GM21515 (cell line): ENCODE results near the gene FIGNL2.
"Not testable (repeated sequence)": the region's sequence is repeated elsewhere in the genome, so short reads cannot be mapped to it uniquely, and the experiment has no call there.

Experiments
- ATAC-seq: cut with Tn5 transposase; IDR thresholded peaks from one replicate; pipeline ENCODE4 v1.9.1; 2021; ENCODE audit not compliant: unreplicated experiment

Gene FIGNL2, protein sequence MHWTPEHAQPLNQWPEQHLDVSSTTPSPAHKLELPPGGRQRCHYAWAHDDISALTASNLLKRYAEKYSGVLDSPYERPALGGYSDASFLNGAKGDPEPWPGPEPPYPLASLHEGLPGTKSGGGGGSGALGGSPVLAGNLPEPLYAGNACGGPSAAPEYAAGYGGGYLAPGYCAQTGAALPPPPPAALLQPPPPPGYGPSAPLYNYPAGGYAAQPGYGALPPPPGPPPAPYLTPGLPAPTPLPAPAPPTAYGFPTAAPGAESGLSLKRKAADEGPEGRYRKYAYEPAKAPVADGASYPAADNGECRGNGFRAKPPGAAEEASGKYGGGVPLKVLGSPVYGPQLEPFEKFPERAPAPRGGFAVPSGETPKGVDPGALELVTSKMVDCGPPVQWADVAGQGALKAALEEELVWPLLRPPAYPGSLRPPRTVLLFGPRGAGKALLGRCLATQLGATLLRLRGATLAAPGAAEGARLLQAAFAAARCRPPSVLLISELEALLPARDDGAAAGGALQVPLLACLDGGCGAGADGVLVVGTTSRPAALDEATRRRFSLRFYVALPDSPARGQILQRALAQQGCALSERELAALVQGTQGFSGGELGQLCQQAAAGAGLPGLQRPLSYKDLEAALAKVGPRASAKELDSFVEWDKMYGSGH

DNA sequence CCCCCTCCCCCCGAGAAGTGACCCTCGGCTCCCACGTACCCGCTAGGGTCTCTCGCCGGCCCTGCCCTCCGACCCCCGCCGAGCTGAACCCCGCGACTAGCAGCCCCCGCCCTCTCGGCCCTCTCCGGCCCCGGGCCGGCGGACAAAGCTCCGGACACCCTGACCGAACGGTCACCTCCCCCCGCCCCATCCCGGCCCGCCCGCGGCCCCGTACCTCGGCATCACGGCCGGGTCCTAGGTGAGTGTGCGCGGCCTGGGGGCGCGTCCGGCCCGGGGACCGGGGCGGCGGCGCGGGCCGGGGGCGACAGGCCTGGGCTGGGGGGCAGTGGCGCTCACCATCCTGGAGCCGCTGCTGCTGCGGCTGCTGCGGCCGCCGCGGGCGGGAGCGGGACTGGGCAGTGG is at the start of gene FIGNL2:
FIGNL2 (minus strand) TSS at position 393 of the 402 bp plus-strand sequence. CDS start 26,305 bp downstream, outside the sequence.
- ATAC-seq: no peak

DNA sequence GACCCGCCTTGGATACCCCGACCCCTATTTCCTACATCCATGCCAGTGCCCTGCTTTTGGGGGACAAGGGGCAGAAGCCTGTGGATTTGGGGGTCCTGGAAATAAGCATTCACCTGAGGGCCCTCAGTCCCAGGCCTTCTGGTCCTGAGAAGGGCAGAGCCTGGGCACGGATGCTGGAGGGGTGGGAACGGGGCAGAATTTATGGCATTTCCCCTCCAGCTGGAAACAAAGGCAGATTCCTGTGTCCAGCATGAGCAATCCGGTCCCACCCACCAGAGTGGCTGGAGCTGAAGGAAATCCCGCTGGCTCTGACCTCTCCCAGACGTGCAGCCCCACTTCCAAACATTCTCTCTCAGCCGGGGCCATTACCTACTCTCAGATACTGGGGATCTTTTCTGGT is 48.7 kb upstream of the FIGNL2 start:
- no peak for ATAC-seq

DNA sequence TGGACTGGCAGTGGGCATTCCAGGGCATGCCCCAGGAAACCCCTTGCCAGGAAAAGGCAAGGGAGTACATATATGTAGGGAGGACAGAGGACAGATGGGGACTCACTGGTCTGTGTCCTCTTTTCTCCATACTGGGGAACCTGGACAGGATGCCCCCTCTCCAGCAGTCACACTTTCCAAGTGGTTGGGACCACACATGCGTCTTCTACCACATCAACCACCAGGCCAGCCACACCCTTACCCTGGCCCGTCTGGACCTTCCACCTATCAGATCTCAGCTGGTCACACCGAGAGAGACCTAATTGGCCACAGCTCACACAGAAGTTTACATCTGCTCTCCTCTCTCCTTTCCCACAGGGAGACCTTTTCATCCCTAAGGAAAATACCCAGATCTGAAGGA is 47.7 kb upstream of the FIGNL2 start:
- ATAC-seq: no peak

DNA sequence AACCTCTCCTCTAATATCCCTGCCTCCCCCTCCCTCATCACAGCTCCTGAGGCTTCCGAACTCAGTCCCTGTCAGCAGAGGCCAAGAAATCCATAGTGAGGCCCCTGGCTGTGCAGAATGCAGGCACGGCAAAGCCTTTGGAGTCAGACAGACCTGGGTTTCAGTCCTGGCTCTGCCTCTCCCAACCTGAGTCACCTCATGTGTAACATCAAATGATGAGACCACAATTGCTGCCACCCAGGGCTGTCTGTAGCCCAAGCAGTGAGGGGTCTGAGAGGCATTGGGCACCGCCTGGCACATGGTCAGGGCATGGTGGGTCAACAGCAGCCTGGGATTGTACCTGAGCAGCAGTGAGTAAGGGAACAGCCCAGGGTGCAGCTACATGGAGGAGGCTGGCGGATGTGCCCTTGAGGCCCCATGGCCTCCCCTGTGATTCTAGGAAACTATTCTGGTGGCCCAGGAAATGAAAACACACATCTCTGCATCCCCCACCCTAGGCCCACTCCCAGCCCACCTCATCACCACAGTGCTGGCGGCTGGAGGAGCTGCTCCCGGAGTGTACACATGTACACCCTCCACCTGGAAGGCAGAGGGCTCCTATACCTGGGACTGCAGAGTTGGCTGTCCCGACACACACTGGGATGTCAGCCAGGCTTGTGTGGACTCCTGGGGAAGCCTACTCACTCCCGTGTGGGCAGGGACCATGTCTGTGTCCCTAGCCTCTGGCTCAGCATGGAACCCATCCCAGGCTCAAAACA is 47.0 kb upstream of the FIGNL2 start:
- ATAC-seq: no peak

DNA sequence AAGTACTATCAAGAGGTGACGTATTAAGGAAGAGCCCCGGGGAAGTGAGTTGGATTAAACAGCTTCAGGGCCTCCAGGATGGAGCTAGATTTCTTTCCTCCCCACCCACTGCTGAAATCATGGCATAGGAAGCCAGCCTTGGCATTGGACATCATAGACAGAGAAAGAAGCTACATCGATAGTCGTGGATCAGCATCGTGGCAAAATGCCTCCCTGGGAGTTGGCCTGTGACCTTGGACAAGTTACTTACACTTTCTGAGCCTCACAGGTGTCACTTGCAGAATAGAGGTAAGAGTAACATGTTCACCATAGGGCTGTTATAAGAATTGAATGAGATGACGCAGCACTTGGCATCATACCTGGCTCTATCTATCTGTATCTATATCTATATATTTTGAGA is 45.3 kb upstream of the FIGNL2 start:
- ATAC-seq: no peak

DNA sequence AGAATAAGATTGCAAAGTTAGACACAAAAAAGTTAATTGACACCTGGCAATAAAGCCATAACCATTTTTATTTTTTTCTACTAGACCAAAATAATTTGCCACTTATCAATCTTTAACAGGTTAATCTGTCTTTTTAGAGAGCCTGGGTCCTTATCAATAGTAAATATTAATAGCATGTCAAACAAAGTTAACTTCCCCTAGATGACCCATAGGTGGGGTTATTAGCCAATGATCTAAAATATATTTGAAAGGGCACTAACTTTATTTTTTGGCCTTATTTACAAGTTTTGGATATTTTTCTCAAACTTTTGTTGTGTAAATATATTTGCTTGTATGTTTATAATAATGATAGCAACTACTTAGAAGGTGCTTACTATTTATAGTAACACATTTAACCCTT is 43.3 kb upstream of the FIGNL2 start:
- ATAC-seq: no peak

DNA sequence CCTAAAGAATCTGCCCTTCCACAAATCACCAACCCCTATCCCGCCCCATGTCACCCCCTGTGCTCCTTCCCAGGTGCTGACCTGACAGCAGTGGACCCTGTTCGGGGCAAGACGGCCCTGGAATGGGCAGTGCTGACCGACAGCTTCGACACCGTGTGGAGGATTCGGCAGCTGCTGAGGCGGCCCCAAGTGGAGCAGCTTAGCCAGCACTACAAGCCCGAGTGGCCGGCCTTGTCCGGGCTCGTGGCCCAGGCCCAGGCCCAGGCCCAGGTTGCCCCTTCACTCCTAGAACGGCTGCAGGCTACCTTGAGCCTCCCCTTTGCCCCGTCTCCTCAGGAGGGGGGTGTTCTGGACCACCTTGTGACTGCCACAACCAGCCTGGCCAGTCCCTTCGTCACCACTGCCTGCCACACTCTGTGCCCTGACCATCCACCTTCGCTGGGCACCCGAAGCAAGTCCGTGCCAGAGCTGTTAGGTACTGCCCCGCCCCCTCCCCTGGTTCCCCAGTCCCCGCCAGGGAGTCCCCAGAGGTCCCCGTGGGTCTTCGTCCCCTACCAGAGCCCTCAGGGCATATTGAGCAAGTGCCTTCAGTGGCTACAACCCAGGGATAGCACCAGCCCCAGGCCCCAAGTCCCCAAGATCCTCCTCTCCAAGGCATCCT is 42.1 kb upstream of the FIGNL2 start:
- ATAC-seq: no peak

DNA sequence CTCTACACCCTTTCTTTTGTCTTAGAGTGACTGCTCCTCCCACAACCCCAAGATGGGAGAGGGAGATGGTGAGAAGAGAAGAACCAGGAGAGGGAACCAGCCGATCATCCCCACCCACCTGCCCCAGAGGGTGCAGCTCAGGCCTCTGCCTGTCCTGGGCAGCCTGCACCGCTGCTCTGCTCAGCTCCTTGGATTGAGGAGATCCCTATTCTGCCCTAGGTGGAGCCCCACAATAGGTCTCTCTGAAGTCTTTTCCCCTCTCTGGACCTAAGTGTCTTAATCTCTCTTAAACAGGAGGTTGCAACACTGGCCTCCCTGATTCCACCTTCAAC is 41.6 kb upstream of the FIGNL2 start:
- no peak for ATAC-seq

DNA sequence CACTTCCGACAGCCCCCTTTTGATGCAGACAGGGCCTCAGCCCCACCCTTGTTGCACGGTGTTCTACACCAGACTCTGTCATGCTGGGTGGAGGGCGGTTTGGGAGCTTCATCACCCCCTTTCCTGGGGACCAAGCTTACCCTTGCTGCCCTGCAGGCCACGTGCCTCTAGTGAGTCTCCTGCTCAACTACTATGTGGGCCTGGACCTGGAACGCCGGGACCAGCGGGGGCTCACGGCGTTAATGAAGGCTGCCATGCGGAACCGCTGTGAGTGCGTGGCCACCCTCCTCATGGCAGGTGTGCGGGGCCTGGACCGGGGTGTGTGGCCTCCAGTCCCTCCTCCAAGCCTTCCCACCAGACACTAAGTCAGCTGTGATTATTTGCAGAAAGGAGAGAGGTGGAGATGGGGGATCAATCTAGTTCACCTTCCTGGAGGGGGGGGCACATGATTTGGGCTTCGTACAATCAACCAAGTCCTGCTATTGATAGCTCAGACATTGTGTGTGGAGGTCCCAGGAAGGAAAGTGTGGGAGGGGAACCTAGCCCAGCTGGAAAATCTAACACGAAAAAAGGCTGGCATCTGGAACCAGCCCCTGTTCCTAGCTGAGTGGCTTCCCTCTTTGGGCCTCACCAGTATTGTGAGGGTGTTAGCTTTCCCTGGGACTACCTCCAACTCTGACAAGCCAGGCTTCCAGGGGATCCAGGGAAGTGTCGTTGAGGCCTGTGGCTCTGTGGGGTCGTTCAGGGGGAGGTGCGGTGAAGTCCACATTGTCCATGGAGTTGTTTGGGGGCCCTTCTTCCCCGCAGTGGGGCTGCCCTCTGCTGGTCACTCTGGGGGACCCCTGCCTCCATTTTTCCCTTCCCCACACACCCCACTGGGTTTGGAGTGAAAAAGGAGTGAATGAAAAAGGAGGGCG is 41.0 kb upstream of the FIGNL2 start:
- no peak for ATAC-seq

DNA sequence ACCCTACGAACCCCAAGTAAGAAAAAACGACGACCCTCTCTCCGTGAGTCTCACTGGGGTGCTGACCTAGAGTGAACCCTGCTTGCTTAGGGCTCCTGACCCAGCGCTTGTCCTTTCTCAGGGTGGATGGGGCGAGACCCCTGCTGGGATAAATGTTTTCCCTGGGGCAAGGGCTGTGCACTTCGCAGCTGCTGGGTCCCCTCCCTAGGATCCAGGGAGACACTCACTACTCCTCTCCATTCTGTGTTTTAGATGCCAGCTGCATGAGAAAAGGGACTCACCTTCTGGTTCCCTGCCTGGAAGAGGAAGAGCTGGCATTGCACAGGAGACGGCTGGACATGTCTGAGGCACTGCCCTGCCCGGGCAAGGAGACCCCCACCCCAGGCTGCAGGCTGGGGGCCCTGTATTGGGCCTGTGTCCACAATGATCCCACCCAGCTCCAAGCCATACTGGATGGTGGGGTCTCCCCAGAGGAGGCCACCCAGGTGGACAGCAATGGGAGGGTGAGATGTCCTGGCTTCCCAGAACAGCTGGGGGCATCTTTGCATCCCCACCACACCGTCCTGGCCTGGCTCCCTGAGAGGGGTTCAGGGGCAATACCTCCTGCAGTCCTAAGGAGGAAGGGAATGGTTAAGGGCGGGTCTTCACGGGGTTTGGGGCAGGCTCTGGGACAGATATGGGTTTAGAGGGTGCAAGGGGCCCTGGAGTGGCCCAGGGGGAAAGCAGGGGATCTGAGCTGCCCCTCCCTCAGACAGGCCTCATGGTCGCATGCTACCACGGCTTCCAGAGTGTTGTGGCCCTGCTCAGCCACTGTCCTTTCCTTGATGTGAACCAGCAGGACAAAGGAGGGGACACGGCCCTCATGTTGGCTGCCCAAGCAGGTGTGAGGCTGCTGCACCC is 40.0 kb upstream of the FIGNL2 start:
- ATAC-seq: no peak

DNA sequence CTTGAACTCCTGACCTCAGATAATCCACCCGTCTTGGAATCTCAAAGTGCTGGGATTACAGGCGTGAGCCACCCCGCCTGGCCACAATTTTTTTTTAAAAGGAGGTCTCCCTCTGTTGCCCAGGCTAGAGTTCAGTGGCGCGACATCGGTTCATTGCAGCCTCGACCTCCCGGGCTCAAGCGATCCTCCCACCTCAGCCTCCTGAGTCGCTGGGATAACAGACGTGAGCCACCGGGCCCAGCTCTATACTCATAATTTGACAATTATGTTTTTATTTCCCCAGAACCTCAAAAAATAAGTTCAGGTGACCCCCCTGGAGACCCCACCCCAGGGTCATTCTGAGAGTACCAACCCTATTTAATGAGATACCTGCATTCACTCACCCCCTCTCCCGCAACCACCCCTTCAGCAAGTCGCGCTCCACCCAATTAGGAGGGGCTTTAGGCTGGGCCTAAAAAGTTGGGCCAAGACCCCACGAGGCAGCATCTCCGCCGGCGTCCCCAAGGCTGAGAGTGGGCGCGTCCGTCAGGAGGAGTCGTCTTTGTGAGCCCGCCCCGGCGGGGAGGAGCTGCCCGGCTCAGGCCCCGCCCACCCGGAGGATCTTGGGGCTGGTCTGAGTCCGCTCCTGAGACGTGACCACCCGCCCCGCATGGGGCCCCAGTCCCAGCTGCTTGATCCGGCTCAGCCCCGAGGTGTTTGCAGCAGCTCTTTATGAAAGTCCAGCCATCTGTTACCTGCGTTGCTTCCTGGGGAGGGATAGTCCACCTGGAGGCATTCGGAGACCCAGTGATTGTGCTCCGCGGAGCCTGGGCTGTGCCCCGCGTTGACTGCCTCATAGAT is 39.2 kb upstream of the FIGNL2 start, which contains the start of gene ANKRD33:
ANKRD33 (plus strand) TSS at position 628 of the 840 bp plus-strand sequence; CDS start at position 712, 84 bp downstream.
- no peak for ATAC-seq

DNA sequence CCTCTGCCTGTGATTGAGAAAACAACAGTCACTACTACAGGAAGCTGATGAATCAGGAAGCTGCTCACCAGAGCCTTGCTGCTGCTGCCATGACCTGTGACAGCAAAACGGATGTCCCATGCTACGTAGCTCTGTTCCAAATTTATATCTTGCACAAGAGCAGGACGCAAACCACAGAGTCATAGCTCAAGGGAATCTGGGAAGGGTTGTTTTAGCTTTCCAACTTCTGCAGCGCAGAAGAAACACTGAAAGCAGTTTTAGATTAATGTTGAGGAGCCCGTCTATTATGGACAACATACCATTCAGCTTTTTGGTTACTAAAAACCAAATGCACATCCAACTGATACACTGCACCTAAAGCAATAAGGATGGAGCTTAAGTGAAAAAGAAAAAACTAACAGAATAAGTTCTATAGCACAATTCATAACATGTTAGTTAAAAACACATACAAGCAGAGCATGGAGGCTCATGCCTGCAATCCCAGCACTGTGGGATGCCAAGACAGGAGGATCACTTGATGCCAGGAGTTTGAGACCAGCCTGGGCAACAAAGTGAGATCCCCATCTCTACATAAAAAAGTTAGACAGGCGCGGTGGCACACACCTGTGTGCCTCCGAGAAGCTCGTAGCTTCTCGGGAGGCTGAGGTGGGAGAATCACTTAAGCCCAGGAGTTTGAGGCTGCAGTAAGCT is 37.6 kb upstream of the FIGNL2 start:
- ATAC-seq: no peak

DNA sequence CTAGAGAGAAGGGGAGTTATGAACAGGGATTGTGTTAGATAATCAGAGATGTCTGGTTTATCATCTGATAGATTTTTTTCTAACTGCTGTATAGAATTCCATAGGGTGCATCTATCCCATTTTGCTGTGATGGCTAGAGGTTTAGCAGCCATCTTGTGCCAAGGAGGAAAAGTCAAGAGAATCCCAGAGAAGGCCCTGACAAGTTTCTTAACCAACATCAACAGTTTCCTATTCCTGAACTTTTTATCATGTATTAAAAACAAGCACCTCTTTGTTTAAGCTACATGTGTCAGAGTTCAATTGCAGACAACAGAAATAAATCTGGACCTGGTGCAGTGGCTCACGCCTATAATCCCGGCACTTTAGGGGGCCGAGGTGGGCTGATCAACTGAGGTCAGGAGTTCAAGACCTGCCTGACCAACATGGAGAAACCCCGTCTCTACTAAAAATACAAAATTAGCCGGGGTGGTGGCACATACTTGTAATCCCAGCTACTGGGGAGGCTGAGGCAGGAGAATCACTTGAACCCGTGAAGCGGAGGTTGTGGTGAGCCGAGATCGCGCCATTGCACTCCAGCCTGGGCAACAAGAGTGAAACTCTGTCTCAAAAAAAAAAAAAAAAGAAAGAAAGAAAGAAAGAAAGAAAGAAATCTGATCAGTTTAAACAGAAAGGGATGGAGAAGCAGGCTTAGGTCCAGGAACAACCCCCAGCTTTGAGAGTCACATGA is 36.9 kb upstream of the FIGNL2 start:
- ATAC-seq: not testable (repeated sequence)

DNA sequence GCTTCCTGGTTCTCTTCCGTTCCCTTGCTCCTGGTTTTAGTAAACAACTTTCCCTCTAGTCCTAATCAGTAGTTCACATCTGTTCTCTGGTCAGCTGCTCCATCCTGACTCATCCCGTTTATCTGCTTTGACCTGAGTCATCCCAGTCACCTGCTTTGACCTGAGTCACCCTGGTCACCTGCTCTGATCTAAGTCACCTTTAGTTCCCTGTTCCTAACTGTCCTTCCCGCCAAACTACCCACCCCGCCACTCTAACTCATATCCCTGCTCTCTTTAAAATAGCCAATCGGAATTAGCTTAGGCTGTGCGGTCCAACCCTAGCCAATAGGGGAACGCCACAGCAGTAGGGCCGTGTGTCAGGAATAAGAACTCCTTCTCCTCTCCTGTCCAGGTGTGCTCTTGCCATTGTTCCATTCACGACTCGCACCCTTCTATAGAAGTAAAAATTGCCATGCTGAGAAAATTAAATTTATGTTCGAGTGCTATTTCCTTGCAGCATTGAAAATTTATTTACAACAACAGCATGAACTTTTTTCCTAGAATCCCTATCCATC is 36.2 kb upstream of the FIGNL2 start:
- ATAC-seq: no peak

DNA sequence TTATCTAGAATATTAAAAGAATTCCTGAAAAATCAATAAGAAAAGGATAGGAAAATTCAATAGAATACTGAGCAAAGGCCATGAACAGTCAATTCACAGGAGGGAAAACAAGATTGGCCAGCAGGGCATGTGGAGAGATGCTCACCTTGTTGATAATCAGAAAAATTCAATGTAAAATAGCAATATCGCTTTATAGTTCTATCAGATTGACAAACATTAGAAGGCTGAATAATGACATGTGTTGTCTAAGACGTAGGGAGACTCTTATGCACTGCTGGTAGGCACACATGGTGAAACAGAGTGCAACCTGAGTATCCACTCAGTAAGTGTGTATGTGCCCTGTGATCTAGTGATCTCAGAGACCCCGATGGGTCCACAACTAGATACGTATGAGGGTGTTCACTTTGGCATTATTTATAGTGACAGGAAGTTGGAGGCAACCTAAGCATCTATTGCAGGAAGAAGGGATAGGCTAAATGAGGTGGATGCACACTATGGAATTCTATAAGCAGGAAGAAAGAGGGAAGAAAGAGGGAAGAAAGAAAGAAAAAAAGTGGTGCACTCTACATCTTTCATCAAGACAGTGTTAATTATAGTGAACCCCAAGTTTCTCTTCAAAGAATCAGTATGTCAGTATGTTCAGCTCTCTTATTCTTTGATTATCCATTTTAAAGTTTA is 35.6 kb upstream of the FIGNL2 start:
- ATAC-seq: no peak

DNA sequence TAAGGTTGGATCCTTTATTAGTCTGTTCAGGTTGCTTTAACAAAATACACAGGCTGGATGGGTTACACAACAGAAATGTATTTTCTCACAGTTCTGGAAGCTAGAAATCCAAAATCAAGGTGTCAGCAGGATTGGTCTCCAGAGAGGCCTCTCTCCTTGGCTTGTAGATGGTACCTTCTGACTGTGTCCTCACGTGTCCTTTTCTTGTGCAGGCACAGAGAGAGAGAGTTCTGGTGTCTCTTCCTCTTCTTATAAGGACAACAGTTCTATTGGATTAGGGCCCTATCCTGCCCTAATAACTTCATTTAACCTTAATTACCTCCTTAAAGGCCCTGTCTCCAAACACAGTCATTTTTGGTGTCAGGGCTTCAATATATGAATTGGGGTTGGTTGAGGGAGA is 34.8 kb upstream of the FIGNL2 start:
- ATAC-seq: no peak
